Stimulated activated CD8-positive, alpha-beta memory T cell treated with anti-CD3 and anti-CD28 coated beads, Interleukin-15, amount 100 ng/mL, for 48 hours (primary cell): ENCODE data around the gene TMEM147.
"Not testable (repeated sequence)": the region's sequence is repeated elsewhere in the genome, so short reads cannot be mapped to it uniquely, and the experiment has no call there.

Experiments
- DNase-seq, 2 donors: peaks; one replicate each; pipeline ENCODE4 v3.0.0-alpha.2; 2020; ENCODE audit warnings: low read depth in 2 of 2

TMEM147 gene

DNA sequence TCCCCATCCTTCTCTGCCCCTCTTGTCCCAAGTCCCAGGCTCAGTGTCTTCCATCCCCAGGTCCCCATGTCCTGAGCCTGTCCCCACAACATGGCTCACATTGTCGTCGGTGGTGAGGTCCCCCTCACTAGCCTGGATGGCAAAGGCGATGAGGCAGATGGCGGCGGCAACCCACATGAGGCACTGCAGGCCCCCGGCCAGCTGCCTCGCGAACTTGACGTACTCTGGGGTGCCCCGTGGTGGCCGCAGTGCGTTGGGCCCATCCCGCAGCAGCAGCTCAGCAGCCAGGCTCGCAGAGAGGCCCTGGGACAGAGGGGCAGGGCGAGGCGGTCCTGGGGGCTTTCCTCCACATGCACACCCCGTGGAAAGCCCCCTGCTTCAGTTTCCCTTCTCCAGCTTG is 16.9 kb downstream of the TMEM147 start:
- DNase-seq = no peak

DNA sequence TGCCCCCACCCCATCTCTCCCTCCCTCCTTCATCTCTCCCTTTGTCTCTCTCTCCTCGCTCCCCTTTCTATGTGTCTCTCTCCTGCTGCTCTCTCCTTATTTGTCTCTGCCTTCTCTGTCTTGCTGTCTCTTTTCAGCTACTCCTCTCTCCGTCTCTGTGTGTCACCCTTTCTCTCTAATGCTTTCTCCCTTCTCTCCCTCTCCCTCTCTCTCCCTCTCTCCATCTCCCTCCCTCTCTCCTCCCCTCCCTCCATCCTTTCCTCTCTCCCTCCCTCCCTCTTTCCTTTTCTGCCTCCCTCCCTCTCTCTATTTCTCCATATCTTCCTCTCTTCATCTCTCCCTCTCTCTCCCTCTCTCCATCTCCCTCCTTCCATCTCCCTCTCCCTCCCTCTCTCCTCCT is 17.4 kb downstream of the TMEM147 start:
- no peak for DNase-seq

- no peak for DNase-seq
Observed at GRCh38 chr19:35563207-35563829, 17.9 kb downstream of the TMEM147 start, which contains the start of gene ATP4A. ATP4A (minus strand) TSS chr19:35563658; CDS start chr19:35563629, 29 bp downstream.

- no peak for DNase-seq
Observed at GRCh38 chr19:35565016-35565856, 19.8 kb downstream of the TMEM147 start.

- DNase-seq = no peak
Observed at GRCh38 chr19:35566738-35567137, 21.3 kb downstream of the TMEM147 start.

DNA sequence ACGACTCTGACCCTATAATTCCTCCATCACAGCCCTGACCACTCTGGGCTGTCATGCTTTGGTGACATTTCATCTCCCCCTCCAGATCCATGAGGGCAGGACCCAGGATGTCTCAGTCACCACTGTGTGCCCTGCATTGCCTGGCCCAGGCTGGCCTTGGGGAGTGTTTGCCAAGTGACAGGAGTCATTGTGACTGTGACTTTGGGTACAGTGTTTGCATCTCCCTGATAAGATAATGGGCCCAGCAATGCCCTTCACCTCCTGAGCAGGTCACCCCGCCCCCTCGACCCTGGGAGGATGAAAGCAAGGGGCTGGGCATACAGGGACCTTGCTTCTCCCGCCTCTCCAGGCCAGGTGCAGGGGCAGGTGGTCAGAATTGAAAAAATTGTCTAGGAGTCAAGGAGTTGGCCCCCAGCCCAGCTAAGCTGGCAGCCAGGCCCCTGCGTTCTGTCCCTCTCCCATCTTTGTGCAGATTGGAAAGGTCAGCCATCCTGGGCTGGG is 23.9 kb downstream of the TMEM147 start:
- no peak for DNase-seq

- DNase-seq = no peak
Observed at GRCh38 chr19:35571406-35571965, 26.1 kb downstream of the TMEM147 start.

GRCh38 chr19:35577918-35578317 is 32.5 kb downstream of the TMEM147 start:
- no peak for DNase-seq

DNA sequence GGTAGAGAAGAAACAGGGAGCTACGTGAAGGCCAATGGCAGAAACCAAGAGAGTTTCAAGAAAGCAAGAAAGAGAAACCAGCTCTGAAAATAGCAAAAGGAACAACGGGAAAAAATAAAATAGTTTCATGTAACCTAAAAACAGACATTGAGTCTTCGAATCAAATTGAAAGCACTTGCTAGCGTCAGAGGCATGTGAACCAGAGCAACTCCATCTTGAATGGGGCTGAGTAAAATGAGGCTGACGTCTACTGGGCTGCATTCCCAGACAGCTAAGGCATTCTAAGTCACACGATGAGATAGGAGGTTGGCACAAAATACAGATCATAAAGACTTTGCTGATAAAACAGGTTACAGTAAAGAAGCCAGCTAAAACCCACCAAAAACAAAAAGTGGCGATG is 33.3 kb downstream of the TMEM147 start:
- no peak for DNase-seq

GRCh38 chr19:35582760-35583159 is 37.3 kb downstream of the TMEM147 start:
- no peak for DNase-seq

- peak; percentile 15 to 21 for DNase-seq
Observed at GRCh38 chr19:35585848-35586247, 40.4 kb downstream of the TMEM147 start, which contains the start of gene PMIS2. PMIS2 (plus strand) TSS chr19:35586173; CDS start chr19:35586260, 87 bp downstream.

- no peak for DNase-seq
Observed at GRCh38 chr19:35587321-35587720, 41.9 kb downstream of the TMEM147 start.

- DNase-seq = no peak
Observed at GRCh38 chr19:35590875-35591274, 45.4 kb downstream of the TMEM147 start.

DNA sequence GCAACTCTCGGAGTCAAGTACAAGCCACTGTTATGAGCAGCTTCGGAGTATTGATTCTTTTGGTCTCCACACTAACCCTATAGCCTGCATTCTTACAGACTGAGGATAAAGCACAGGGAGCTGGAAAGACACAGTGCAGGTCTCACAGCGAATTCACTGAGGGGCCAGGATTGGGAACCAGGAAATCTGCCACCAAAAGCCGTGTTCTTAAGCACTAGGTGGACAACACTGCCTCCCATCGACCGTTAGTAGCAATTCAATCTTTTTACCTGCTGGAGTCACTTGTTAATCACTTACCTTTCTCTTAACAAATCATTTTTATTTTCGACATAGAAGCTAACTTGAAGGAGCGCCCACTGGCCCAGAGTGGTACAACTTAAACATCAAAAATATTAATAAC is 46.8 kb downstream of the TMEM147 start:
- no peak for DNase-seq

GRCh38 chr19:35595026-35595425 is 49.6 kb downstream of the TMEM147 start:
- not testable (repeated sequence) for DNase-seq

GRCh38 chr19:35595928-35596327 is 50.5 kb downstream of the TMEM147 start:
- DNase-seq = no peak

DNA sequence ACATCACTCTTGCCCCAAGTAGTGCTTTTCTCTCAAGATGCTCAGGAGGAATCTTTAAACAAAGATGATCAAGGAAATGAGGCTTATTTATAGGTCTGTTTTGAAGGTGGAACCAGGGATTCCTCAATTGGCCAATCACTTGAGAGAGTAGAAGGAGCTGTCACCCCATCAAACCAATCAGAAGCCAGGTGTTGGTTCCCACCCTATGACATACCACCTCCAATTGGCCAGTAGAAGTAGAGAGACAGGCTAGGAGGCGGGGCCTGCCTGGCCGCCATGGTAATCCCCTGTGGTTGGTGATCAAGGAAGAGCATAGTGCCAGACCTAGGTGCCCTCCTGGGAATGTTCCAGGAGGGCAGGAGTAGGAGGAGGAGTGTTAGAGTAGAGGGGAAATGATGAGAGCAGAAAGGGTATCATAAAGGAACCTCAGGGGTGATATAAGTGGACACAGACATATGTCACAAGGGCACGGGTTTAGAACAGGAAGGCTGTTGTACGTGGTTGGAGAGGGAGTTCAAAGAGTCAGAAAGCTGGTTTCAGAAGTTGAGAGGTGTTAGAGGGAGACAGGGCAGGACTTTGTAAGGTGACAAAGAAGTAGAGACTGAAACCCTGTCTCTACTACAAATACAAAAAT is 51.1 kb downstream of the TMEM147 start:
- DNase-seq = peak in 1 of 2 donors; percentile 11
